Choroid plexus epithelial cell (primary cell): ENCODE results near the gene POR.

ENCODE experiments used
- DNase-seq: peaks from one replicate; pipeline ENCODE4 v3.0.0-alpha.2; 2010; ENCODE audit warnings: low read depth
- H3K4me3 ChIP-seq: 2 replicates; pipeline ENCODE4 v1.5.1; 2011; ENCODE audit warnings: low read depth, mild to moderate bottlenecking, control low read depth, low read length, moderate library complexity
- CTCF ChIP-seq: conservative IDR thresholded peaks from 2 replicates; pipeline ENCODE4 v1.5.1; 2011; ENCODE audit warnings: low read depth, mild to moderate bottlenecking, control low read depth, inconsistent platforms, low read length, moderate library complexity

The POR gene

GRCh38 chr7:75948179-75948578, 33.2 kb downstream of the POR start:
- TF ChIP-seq CTCF, result no peak
- no peak for DNase-seq
- no peak overlapping the region for H3K4me3 ChIP-seq

- no peak for TF ChIP-seq CTCF
- no peak overlapping the region for H3K4me3 ChIP-seq
- DNase-seq, result no peak
Measured at GRCh38 chr7:75950111-75950681, 35.2 kb downstream of the POR start.

- peak; percentile 85 for DNase-seq
- TF ChIP-seq CTCF, result no peak
- H3K4me3 ChIP-seq, result no peak overlapping the region
Measured at GRCh38 chr7:75951506-75951905, 36.6 kb downstream of the POR start.

GRCh38 chr7:75953431-75953830, 38.5 kb downstream of the POR start:
- no peak for DNase-seq
- no peak for TF ChIP-seq CTCF
- H3K4me3 ChIP-seq, result no peak overlapping the region

- DNase-seq, result no peak
- TF ChIP-seq CTCF, result no peak
- H3K4me3 ChIP-seq, result no peak overlapping the region
Measured at GRCh38 chr7:75953931-75954330, 39.0 kb downstream of the POR start.

GRCh38 chr7:75955331-75955955, 40.5 kb downstream of the POR start:
- no peak for DNase-seq
- no peak for TF ChIP-seq CTCF
- no peak overlapping the region for H3K4me3 ChIP-seq
